ENCODE measurements around the gene PDS5B.

The PDS5B gene

DNA sequence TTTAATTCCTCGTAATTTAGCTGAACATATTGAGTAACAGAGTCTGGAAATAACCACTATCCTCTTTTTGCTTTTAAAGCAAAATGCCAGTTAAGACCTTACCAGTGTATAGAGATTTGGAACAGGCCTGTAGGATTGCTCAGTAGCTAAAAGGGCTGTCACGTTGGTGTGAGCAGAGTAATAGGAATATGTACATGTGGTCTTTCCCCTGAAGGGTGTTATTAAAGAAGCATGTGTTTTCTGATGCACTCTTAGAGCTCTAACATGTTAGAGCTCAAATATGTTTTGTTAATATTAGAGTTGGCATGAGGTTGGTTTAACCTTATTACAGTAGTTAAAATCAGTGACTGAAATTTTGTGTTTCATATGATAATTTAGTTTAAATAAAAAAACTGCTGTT lies 172.9 kb downstream of the PDS5B start:
- no peak overlapping the region for H3K4me3 ChIP-seq
- H3K27me3 ChIP-seq, result no peaks in the 10 kb centered on the region
- H3K36me3 ChIP-seq, result peaks cover 36 to 46% (median 36%) of the 10 kb centered on the region in 3 donors
- TF ChIP-seq, protein P1, sequence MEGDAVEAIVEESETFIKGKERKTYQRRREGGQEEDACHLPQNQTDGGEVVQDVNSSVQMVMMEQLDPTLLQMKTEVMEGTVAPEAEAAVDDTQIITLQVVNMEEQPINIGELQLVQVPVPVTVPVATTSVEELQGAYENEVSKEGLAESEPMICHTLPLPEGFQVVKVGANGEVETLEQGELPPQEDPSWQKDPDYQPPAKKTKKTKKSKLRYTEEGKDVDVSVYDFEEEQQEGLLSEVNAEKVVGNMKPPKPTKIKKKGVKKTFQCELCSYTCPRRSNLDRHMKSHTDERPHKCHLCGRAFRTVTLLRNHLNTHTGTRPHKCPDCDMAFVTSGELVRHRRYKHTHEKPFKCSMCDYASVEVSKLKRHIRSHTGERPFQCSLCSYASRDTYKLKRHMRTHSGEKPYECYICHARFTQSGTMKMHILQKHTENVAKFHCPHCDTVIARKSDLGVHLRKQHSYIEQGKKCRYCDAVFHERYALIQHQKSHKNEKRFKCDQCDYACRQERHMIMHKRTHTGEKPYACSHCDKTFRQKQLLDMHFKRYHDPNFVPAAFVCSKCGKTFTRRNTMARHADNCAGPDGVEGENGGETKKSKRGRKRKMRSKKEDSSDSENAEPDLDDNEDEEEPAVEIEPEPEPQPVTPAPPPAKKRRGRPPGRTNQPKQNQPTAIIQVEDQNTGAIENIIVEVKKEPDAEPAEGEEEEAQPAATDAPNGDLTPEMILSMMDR (IDR thresholded peaks at IDR 0.05), result no peak
- H3K9me3 ChIP-seq, result no peaks in the 10 kb centered on the region
- no peak for DNase-seq
- H3K27ac ChIP-seq, result no peak overlapping the region
- no peaks in the 10 kb centered on the region for H3K4me1 ChIP-seq
- intact Hi-C loops (cut with DNase I; ENCODE audit: low total_unique reads), result no loop called here

DNA sequence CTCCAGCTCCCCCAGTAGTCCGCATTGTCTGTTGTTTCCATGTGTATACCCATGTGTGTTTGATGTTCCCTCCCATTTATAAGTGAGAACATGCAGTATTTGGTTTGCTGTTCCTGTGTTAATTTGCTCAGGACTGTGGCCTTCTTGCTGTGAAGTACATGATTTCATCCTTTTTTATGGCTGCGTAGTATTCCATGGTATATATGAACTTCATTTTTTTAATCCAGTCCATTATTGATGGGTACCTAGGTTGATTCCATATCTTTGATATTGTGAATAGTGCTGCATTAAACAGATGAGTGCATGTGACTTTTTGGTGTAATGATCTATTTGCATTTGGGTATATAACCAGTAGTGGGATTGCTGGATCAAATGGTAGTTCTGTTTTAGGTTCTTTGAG lies 175.2 kb downstream of the PDS5B start:
- intact Hi-C loops (cut with DNase I; ENCODE audit: low total_unique reads), result no loop called here
- H3K36me3 ChIP-seq, result peaks cover 27 to 41% (median 35%) of the 10 kb centered on the region in 3 donors
- no peak overlapping the region for H3K27ac ChIP-seq
- DNase-seq, result no peak
- H3K4me1 ChIP-seq, result no peaks in the 10 kb centered on the region
- H3K27me3 ChIP-seq, result no peaks in the 10 kb centered on the region
- H3K4me3 ChIP-seq, result no peak overlapping the region
- no peaks in the 10 kb centered on the region for H3K9me3 ChIP-seq
- TF ChIP-seq, protein P1 (IDR thresholded peaks at IDR 0.05), result no peak

DNA sequence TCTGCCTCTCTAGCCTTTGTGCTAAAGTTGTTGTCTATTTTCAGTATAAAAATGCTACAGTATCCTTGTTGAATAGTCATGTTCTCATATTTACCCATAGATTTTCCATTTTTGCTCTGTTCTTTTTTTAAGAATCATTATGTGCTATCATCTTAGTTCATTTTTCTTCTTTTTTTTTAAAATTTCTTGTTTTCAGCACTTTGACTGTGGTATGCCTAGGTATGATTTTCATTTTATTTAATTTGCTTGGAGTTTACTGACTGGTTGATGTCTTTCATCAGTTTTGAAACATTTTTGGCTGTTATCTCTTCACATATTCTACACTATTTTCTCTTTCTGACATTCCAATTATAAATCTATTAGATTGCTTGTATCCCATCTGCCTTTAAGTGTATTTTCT lies 192.9 kb downstream of the PDS5B start:
- no peaks in the 10 kb centered on the region for H3K4me1 ChIP-seq
- TF ChIP-seq, protein P1 (IDR thresholded peaks at IDR 0.05), result no peak
- H3K9me3 ChIP-seq, result no peaks in the 10 kb centered on the region
- DNase-seq, result no peak
- peaks cover 20 to 24% (median 20%) of the 10 kb centered on the region in 3 donors for H3K36me3 ChIP-seq
- H3K27me3 ChIP-seq, result no peaks in the 10 kb centered on the region
- no peak overlapping the region for H3K27ac ChIP-seq
- no peak overlapping the region for H3K4me3 ChIP-seq
- intact Hi-C loops (cut with DNase I; ENCODE audit: low total_unique reads), result no loop called here

DNA sequence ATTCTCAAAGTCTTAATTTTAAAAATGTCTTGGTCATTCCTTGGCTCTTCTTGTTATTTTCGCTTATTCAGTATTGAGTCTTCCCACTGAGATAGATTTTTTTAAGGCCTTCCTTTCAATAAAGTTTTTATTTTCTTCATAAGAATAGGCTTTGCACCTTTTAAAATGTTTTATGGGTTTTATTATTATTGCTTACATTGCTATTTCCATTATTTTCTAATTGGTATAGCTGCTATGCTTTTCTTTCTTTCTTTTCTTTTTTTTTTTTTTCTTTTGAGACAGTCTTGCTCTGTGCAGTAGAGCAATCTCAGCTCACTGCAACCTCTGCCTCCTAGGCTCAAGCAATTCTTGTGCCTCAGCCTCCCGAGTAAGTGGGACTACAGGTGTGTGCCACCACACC lies 195.7 kb downstream of the PDS5B start:
- DNase-seq, result no peak
- peaks cover 14 to 17% (median 16%) of the 10 kb centered on the region in 3 donors for H3K36me3 ChIP-seq
- TF ChIP-seq, protein P1 (IDR thresholded peaks at IDR 0.05), result no peak
- H3K4me3 ChIP-seq, result no peak overlapping the region
- H3K27me3 ChIP-seq, result no peaks in the 10 kb centered on the region
- intact Hi-C loops (cut with DNase I; ENCODE audit: low total_unique reads), result no loop called here
- H3K4me1 ChIP-seq, result no peaks in the 10 kb centered on the region
- H3K27ac ChIP-seq, result no peak overlapping the region
- H3K9me3 ChIP-seq, result no peaks in the 10 kb centered on the region

DNA sequence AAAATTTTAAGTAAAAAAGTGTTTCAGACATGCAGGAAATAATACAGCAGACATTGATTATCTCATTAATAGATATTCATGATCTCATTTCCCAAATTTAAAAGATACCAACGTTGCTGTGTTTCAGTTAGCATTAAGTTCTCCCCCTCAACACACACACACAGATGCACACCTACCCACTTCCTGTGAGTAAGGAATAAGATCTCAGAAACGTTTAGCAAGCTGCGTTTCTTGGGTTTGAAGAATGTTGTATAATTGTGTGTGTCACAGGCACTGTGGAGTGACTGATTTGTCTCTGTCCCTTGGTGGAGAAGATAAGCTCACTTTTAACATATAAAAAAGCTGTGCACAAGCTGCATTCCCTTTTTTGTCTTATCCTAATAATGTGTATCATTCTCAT lies 196.8 kb downstream of the PDS5B start:
- Histone ChIP-seq H3K27ac (no peak overlapping the region), H3K27me3 (no peaks in the 10 kb centered on the region), H3K9me3 (no peaks in the 10 kb centered on the region), H3K4me1 (no peaks in the 10 kb centered on the region), H3K36me3 (peaks cover 14 to 17% (median 16%) of the 10 kb centered on the region in 3 donors), H3K4me3 (no peak overlapping the region)
- intact Hi-C loops (cut with DNase I; ENCODE audit: low total_unique reads), result no loop called here
- DNase-seq, result no peak
- TF ChIP-seq, protein P1 (IDR thresholded peaks at IDR 0.05), result no peak

DNA sequence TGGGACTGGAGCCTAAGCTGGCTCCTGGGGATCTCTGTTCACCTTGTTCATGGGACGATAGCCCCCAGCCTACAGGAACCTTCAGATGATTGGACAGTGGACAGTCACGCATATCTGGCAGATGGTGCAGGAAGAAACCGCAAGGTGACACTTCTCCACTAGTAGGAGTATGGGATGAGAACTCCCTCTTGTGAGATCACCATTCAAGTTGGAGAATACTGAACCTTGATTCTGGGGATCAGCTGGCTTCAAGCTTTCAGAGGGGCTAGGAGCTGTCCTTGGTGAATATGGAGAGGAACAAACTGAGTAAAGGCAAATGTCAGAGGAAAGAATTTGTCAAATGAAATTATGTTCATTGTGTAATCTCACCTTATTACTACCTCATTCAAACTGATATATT lies 204.5 kb downstream of the PDS5B start:
- TF ChIP-seq, protein P1 (IDR thresholded peaks at IDR 0.05), result no peak
- Histone ChIP-seq H3K4me3 (no peak overlapping the region), H3K27me3 (no peaks in the 10 kb centered on the region), H3K36me3 (no peaks in the 10 kb centered on the region), H3K27ac (no peak overlapping the region), H3K9me3 (no peaks in the 10 kb centered on the region), H3K4me1 (no peaks in the 10 kb centered on the region)
- DNase-seq, result no peak
- intact Hi-C loops (cut with DNase I; ENCODE audit: low total_unique reads), result no loop called here

All from tibial artery (tissue), 4 donors.